Skeletal muscle satellite cell (primary cell): ENCODE data around the gene TPM1.
A peak's percentile ranks its signal among the peaks of the same experiment; 100 is the strongest.

ENCODE experiments used
- H3K27me3 ChIP-seq: 2 replicates; pipeline ENCODE4 v1.7.0; 2013; ENCODE audit warnings: low read length; ENCODE audit not compliant: control insufficient read depth, insufficient read depth
- H3K36me3 ChIP-seq: 2 replicates; pipeline ENCODE4 v1.7.0; 2013; ENCODE audit warnings: mild to moderate bottlenecking, control low read depth, low read length; ENCODE audit not compliant: insufficient read depth
- H3K4me1 ChIP-seq: 2 replicates; pipeline ENCODE4 v1.7.0; 2013; ENCODE audit warnings: low read length; ENCODE audit not compliant: control insufficient read depth, insufficient read depth
- H3K4me2 ChIP-seq: 2 replicates; pipeline ENCODE4 v1.7.0; 2013; ENCODE audit warnings: mild to moderate bottlenecking, low read length
- H3K4me3 ChIP-seq: 2 replicates; pipeline ENCODE4 v1.7.0; 2013; ENCODE audit warnings: low read length
- H3K9ac ChIP-seq: 2 replicates; pipeline ENCODE4 v1.7.0; 2013; ENCODE audit warnings: mild to moderate bottlenecking, low read depth, low read length, moderate library complexity
- H3K9me3 ChIP-seq: replicated peaks from 2 replicates; pipeline ENCODE4 v1.7.0; 2013; ENCODE audit warnings: mild to moderate bottlenecking, control low read depth, low read length

Gene TPM1

DNA sequence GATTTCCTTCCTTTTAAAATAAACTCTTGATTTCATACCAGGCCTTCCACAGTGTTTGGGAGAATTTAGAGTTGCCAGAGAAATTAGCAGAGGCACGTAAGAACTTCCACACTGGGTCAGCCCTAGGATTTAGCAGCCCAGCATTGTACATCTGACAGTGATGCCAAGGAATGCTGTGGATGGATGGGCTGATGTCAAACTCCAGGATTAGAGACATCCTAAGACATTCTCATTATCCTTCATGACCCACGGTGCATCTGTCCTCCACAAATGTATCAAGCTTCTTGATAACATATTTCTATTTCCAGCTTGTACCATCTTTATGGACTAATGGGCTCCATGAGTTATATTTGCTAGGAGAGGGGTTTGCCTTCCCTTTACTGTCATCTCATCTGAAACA, 8.0 kb upstream of the TPM1 start:
- H3K9me3 ChIP-seq: no peaks in the 10 kb centered on the region
- no peak overlapping the region for H3K4me2 ChIP-seq
- H3K9ac ChIP-seq: no peak overlapping the region

DNA sequence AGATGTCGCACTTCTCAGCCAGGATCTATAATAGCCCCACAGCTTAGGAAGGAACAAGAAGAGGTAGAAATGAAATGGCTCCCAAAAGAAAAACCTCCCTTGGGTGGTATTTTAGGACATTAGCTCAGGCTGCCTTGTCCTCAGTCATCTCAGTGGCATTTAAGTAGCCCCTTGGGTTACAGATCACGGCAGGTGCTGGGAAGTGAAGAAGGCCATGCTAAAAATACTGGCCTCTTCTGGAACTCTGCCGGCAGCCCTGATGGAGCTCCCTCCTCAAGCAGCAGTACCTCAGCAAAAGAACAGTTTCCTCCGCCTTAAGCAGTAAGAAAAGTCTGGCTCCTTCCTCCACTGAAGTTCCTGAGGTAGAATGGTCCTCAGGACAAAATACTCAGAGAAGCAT, 7.3 kb upstream of the TPM1 start:
- Histone ChIP-seq H3K4me3 (no peak overlapping the region), H3K27me3 (no peaks in the 10 kb centered on the region), H3K9me3 (no peaks in the 10 kb centered on the region), H3K4me2 (no peak overlapping the region), H3K36me3 (no peaks in the 10 kb centered on the region), H3K9ac (no peak overlapping the region), H3K4me1 (peaks cover 4% of the 10 kb centered on the region)

More for the DNA sequence above, 8.0 kb upstream of the TPM1 start:
- Histone ChIP-seq H3K4me3 (no peak overlapping the region), H3K4me1 (peaks cover 10% of the 10 kb centered on the region), H3K27me3 (no peaks in the 10 kb centered on the region), H3K36me3 (no peaks in the 10 kb centered on the region)

DNA sequence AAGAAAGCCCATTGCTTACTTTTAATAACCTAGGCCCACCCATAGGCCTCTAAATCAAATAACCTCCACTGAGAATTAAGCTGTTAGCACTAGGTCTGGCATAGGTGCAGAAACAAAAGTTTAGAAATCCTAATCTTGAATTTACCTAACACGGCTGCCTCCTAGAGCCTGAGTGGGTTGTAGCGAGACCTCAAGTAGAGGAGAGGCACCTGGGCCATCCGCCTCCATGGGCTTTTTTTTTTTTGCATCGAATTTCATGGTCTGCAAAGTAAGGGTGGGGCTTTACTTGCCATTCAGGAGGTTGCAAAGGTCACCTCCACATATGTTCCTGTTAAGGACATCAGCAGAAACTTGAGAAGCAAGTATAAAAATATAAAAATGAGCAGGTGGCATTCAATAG, 6.6 kb upstream of the TPM1 start:
- no peak overlapping the region for H3K4me3 ChIP-seq
- H3K9me3 ChIP-seq: no peaks in the 10 kb centered on the region
- peaks cover 4% of the 10 kb centered on the region for H3K4me1 ChIP-seq
- H3K36me3 ChIP-seq: no peaks in the 10 kb centered on the region
- no peak overlapping the region for H3K4me2 ChIP-seq
- no peaks in the 10 kb centered on the region for H3K27me3 ChIP-seq
- no peak overlapping the region for H3K9ac ChIP-seq

DNA sequence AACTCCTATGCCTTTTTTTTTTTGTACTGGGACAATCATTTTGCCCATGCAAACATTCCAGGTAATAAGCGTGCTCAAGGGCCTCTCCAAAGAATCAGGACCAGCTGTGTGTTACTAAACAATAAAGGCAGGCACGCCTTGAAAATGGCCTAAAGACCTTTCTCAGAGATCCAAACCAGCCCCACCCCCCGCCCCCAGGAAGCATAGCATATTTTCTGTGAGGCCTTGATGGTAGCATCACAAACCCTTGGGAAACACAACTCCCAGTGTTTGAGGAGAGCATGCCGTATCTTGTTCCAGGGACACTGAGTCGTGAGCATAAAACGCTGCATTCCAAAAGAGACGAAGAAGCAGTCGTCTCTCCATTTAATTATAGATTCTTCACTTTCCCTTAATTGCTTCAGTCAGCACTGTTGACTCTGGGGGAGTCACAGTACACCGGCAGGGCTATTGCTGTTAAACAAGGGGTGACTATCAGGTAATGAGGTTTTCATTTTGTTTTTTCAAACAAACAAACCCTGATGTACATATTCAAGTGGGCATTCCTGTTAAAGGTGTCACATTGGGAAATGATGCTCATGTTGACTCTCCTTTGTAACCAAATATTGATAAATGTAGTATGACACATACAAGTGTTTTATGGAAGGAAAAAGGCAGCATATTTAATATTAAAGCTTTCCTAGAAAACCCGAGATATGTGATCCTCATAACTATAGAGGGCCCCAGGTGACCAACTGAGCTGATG, 4.4 kb upstream of the TPM1 start:
- Histone ChIP-seq H3K27me3 (no peaks in the 10 kb centered on the region), H3K9me3 (no peaks in the 10 kb centered on the region), H3K4me3 (no peak overlapping the region), H3K9ac (peak overlapping the region; percentile 23), H3K36me3 (no peaks in the 10 kb centered on the region), H3K4me1 (peaks cover 10% of the 10 kb centered on the region), H3K4me2 (no peak overlapping the region)

DNA sequence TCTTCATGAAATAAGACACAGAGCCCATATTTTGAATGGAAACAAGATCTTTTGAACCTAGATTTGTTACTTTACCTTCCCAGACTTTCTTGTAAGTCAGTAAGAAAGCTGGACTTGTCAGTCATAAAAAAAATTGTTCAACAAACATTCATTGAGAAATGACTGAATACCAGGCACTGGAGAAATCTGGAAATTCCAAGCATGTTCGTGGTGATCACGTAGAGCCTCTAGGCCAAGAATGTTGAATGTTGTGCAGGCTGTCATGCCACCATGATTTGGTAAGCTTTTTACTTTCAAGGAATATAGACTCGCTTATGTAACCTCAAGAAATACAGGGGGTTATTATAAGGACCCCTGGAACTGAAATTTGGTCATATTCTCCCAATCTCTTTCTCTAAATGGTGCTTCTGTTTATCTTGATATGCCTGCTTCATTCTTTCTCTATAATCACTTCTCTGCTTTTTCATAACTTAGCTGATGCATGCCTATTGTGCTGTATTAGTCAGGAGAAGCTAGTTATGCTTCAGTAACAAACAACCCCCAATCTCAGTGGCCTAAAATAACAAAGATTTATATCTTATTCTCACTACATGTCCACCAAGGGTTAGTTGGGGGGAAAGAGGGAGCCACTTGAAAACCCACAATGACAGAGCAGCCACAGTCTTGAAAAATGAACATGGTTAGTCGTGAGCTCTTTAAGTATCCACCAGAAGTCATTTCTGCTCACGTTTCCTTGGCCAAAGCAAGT, 3.4 kb upstream of the TPM1 start:
- H3K4me1 ChIP-seq: peaks cover 10% of the 10 kb centered on the region
- H3K4me2 ChIP-seq: no peak overlapping the region
- no peaks in the 10 kb centered on the region for H3K27me3 ChIP-seq
- H3K9ac ChIP-seq: peak overlapping the region; percentile 23
- H3K9me3 ChIP-seq: no peaks in the 10 kb centered on the region
- H3K4me3 ChIP-seq: no peak overlapping the region
- peaks cover 6% of the 10 kb centered on the region for H3K36me3 ChIP-seq

DNA sequence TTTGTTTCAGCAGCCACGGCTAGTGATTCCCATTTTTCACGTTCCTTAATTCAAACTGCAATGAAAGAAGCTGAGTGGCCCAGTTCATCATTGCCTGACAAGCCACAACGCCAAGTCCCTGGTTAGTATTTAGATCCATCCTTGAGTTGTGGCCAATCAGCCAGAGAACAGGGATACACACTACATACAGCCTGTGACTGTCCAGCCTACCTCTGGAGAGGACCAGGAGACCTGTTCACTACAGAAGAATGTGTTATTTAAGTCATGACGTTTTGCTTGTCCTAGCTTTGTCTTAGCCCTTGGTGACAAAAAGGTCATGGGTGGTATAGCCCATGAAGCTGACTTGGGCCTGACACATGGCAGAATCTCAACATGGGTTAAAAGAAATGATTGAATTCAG, 2.7 kb upstream of the TPM1 start:
- no peak overlapping the region for H3K4me3 ChIP-seq
- no peak overlapping the region for H3K9ac ChIP-seq
- no peak overlapping the region for H3K4me2 ChIP-seq
- H3K27me3 ChIP-seq: no peaks in the 10 kb centered on the region
- no peaks in the 10 kb centered on the region for H3K9me3 ChIP-seq
- H3K36me3 ChIP-seq: peaks cover 13% of the 10 kb centered on the region
- peaks cover 10% of the 10 kb centered on the region for H3K4me1 ChIP-seq

DNA sequence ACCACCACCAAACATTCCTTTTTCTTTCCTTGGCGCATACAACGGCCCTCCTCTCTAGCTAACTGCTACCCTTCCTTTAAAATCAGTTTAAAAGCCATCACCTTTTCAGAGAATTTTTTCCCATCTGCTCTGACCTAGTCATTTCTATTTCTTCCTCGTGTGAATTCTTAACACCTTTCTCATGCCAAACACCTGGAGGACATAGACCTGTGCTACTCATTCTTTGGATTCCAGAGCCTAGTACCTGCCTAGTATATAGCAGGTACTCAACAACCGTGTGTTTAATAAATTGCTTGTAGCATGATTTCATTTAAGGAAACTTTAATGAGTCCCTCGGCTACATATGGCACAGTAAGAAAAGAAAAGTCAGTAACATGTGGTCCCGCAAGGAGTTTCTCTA, 2.0 kb upstream of the TPM1 start:
- peaks cover 10% of the 10 kb centered on the region for H3K4me1 ChIP-seq
- H3K9me3 ChIP-seq: no peaks in the 10 kb centered on the region
- H3K9ac ChIP-seq: no peak overlapping the region
- no peak overlapping the region for H3K4me2 ChIP-seq
- H3K36me3 ChIP-seq: peaks cover 20% of the 10 kb centered on the region
- H3K4me3 ChIP-seq: no peak overlapping the region
- no peaks in the 10 kb centered on the region for H3K27me3 ChIP-seq

DNA sequence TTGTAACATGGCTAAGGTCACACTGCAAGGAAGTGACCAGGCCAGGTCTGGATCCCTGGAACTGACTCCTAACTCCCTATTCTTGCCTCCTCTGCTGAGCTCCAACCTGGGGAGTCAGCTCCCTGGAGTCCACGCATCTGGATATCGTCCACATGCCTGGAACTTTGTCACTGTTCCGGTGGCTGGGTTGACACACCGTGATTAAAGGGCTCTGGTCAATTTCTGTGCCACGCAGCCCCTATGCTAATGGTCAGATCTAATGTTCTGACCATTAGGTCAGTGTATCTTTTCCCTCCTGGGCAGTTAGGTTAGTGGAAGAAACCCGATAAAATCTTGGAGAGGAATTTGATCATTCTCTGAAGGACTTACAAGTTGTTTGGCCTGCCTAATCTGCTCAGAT, 1.6 kb upstream of the TPM1 start:
- Histone ChIP-seq H3K27me3 (no peaks in the 10 kb centered on the region), H3K9ac (no peak overlapping the region), H3K4me3 (no peak overlapping the region), H3K36me3 (peaks cover 24% of the 10 kb centered on the region), H3K9me3 (no peaks in the 10 kb centered on the region), H3K4me2 (no peak overlapping the region), H3K4me1 (peaks cover 11% of the 10 kb centered on the region)

DNA sequence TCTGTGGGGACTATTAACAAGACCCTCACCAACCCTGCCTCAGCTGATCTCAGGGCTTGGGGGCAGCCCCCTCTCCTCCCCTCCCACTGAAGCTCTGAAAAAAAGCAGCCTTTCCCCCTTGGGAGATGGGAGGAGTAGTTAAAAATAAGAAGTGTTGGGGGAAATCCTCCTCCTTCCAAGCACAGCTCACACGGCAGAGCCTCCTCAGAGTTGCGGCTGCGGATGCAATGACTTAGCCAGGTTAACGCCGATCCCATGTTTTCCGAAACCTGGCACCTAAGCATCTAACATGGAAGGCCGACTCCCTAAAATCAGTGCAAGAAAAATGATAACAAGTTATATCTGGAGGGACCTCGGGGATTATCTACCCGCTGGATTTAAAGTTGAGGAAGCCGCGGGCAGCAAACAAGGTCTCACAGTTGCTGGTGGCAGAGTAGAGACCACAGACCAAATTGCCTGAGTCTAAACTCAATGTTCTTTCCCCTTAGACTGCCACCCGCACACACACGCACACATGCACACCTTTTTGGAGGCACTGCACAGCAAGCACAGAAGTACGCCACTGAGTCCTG, 1.1 kb upstream of the TPM1 start:
- Histone ChIP-seq H3K27me3 (no peaks in the 10 kb centered on the region), H3K4me3 (peak overlapping the region; percentile 92), H3K9ac (peak overlapping the region; percentile 83)

DNA sequence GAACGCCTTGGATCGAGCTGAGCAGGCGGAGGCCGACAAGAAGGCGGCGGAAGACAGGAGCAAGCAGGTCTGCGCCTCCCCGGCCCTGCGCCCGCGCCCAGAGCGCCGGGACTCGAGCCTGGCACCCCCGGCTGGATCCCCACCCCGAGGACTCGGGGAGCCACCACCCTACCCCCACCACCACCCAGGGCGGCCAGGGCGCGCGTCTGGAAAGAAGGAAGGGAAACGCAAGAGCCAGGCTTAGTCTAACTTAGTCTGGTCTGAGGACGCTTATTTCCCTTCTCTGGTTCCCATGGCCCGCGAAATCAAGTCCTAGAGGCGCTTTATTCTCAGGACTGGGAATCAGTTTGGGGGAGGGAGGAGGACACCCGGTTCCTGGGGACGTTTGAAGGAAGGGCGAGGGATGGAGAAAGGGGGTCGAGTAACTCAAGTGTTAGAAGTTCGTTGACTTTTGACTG, 359 bp downstream of the TPM1 start:
- H3K36me3 ChIP-seq: peaks cover 42% of the 10 kb centered on the region
- H3K4me2 ChIP-seq: peak overlapping the region; percentile 95
- peak overlapping the region; percentile 98 for H3K9ac ChIP-seq
- peak overlapping the region; percentile 92 for H3K4me3 ChIP-seq
- no peaks in the 10 kb centered on the region for H3K27me3 ChIP-seq
- H3K9me3 ChIP-seq: no peaks in the 10 kb centered on the region
- peaks cover 29% of the 10 kb centered on the region for H3K4me1 ChIP-seq

More for the DNA sequence above, 1.1 kb upstream of the TPM1 start:
- Histone ChIP-seq H3K36me3 (peaks cover 30% of the 10 kb centered on the region), H3K4me2 (peak overlapping the region; percentile 95), H3K4me1 (peaks cover 16% of the 10 kb centered on the region), H3K9me3 (no peaks in the 10 kb centered on the region)

DNA sequence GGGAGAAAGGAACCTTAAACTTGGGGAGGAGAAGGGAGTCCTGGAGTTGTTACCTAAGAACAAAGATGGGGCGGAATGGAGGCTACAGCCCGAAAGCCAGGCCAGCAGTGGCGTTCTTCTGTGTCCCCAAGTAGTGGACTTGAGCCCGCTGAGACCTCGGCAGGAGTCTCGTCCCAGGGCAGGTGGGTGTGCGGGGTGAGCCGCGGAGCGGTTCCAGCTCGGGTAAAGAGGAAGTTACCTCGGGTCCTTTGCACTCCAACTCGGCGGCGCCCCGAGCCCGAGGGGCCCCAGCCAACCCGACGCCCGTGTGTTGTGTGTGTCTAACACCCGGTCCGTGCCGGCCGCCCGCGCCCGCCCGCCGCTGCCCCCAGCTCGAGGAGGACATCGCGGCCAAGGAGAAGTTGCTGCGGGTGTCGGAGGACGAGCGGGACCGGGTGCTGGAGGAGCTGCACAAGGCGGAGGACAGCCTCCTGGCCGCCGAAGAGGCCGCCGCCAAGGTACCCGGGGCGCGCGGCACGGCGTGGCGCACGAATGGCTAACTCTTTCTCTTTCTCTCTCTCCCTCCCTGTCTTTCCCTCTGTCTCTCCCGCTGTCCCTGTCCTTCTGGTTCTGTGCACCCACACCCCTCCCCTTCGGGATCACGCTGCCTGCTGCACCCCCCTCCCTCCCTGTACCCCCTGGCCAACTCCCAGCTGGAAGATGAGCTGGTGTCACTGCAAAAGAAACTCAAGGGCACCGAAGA, 959 bp downstream of the TPM1 start:
- Histone ChIP-seq H3K9me3 (no peaks in the 10 kb centered on the region), H3K9ac (peak overlapping the region; percentile 98), H3K4me2 (peak overlapping the region; percentile 95), H3K27me3 (no peaks in the 10 kb centered on the region), H3K4me3 (peak overlapping the region; percentile 92), H3K36me3 (peaks cover 42% of the 10 kb centered on the region), H3K4me1 (peaks cover 29% of the 10 kb centered on the region)
